ENCODE data around the gene NRXN3. TPM values are rescaled to one million over a fixed set of nuclear protein-coding genes. Genes with fewer than 3 reads are reported as not detected.

Gene NRXN3
- total RNA-seq, 4 donors from 2014 or later: 0.19 to 1.4 (median 0.40) TPM

DNA sequence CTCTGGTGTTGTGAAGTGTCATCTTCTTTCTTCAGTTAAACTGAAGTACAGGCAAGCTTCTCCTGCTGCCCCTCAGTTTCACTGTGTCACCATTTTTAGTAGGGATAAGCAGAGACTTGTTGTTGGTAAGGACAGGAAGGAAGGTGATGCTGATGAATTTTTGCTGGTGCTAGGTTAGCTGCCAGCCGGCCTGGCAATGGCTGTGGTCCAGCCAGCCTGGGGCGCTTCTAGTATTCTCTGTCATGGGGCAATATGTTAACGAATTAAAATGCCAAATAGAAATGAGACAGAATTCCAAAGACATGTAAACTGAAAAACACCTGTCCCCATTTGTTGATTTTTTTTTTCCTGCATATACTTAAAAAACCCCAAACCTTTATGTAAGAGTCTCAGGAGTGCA lies 1438.3 kb downstream of the NRXN3 start:
- ATAC-seq (ENCODE audit: low FRiP score) (no peak), DNase-seq (ENCODE audit: low spot score) (no peak)
- TF ChIP-seq, protein P1, sequence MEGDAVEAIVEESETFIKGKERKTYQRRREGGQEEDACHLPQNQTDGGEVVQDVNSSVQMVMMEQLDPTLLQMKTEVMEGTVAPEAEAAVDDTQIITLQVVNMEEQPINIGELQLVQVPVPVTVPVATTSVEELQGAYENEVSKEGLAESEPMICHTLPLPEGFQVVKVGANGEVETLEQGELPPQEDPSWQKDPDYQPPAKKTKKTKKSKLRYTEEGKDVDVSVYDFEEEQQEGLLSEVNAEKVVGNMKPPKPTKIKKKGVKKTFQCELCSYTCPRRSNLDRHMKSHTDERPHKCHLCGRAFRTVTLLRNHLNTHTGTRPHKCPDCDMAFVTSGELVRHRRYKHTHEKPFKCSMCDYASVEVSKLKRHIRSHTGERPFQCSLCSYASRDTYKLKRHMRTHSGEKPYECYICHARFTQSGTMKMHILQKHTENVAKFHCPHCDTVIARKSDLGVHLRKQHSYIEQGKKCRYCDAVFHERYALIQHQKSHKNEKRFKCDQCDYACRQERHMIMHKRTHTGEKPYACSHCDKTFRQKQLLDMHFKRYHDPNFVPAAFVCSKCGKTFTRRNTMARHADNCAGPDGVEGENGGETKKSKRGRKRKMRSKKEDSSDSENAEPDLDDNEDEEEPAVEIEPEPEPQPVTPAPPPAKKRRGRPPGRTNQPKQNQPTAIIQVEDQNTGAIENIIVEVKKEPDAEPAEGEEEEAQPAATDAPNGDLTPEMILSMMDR (IDR thresholded peaks at IDR 0.05): no peak

DNA sequence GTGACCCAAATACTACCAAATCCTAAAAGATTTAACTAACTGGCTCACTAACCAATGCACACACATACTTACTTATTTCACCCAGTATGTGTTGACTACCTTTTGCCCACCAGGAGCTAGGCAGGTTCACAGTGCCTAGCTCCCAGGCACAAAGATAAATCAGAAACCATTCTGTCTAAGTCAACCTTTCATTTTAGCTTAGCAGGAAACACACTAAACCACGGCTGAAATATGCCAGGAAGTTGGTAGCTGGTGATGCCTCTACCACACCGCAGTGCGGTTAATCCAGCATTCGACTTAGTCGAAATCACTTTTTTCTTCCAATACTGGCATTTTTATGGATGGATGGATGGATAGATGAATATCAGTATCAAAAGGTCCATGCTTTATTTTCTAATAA lies 1443.5 kb downstream of the NRXN3 start:
- DNase-seq (ENCODE audit: low spot score) (no peak), ATAC-seq (ENCODE audit: low FRiP score) (no peak)
- TF ChIP-seq, protein P1 (IDR thresholded peaks at IDR 0.05): no peak

DNA sequence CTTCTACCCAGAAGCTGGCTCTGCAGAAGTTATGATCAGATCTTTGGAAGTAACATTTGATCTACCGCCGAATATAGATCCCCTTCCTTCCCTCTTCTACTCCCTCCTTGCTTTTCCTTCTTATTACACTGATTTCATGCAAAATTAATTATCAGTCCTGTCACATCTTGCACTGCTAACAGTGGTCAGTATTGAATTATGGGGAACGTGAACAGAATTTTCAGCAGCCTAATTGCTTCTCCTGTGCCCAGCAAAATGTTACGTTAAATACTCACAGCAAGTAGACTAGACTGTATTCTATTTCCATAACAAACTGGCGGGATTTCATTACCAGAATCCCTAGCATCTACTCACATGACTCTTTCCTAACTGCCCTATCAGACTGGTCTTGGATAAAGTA lies 1444.3 kb downstream of the NRXN3 start:
- TF ChIP-seq, protein P1 (IDR thresholded peaks at IDR 0.05): no peak
- ATAC-seq (ENCODE audit: low FRiP score) (no peak), DNase-seq (ENCODE audit: low spot score) (no peak)

DNA sequence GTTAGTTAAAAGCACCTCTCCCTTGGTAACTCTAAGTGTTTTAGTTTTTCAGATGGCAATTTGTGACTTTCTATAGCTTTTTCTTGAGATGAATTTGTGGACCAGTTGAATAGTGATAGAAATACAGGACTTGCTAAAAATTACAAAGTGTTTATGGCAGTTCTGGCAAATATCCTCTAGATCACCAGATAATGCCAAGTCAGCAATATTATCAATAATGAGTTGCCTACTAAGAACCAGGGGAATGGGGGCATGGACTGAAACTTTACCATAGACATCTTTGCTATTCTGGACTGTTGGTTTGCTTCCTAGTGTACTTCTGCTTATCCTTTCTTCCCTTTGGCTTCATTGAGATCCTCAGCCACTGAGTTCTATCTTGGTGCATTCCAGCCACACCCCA lies 1456.9 kb downstream of the NRXN3 start:
- DNase-seq (ENCODE audit: low spot score) (no peak), ATAC-seq (ENCODE audit: low FRiP score) (no peak)
- TF ChIP-seq, protein P1 (IDR thresholded peaks at IDR 0.05): no peak

DNA sequence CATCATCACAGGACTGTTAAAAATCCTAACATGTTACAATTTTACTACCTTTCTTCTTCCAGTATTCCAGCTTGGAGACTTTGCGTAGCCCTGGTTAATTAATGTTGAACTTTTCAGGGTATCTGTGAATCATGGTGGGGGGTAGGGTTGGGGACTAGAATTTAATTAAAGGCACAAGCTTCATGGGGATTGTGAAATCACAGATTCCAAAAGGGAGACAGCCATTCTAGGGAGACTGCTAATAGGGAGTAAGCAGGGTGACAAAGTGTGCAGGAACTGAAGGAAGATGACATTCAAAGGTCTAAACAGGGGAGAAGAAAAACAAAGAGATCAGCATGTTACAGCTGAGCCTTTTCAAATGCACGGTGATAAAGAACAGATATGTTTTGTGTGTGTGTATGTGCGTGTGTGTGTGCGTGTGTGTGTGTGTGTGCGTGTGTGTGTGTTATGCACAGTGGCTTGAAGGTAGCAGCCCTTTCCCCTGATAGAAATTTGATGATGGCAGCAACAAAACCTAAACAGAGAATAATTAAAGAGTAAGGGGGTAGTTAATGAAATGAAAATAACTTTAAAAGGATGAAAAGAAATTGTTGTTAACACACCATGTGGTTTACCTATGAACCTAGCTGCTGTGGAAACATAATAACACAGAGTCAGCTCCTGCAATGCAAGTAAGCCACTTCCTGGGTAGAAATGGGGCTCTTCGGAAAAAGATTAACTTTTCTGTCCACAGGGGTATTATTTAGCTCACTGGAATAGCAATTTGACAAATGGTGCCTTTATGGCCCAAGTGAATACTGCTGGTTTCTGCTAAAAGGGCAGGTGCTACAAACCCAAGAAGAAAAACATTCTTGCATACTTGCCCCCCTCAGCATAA lies 1459.5 kb downstream of the NRXN3 start:
- DNase-seq (ENCODE audit: low spot score): no peak
- no peak for ATAC-seq (ENCODE audit: low FRiP score)
- TF ChIP-seq, protein P1 (IDR thresholded peaks at IDR 0.05): no peak

DNA sequence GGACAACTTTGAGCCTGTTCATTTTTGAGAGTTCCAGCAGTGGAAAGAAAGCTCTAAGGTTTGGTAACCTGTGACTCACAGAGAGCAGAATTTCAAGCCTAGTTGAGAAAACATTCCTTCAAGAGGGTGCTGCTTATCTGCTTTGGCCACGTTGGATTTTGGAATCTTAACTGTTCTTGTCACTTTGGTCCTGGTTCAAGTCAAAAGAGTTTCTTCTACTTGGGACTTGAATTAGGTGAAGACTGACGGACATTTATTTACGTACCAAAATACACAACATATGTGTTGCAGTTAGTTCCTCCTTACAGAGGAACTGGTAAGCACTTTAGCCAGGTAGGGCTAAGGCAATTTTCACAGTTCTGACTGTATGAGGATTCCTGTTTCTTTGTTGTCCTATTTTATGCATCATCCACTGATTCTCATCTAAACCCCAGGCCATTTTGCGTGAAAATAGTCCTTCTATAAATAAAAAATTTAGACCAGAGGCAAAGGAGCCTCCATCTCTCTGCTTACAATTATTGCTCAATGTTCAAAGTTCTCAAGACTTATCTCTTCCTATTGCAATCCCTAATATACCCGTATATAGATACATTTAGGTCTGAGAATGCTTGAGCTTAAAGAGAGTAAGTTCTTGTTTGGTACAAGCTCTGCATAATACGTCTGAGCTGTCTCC lies 1460.3 kb downstream of the NRXN3 start:
- DNase-seq (ENCODE audit: low spot score) (no peak), ATAC-seq (ENCODE audit: low FRiP score) (no peak)
- TF ChIP-seq, protein P1 (IDR thresholded peaks at IDR 0.05): no peak

Data from omental fat pad (tissue), 4 donors.